Trophoblast cell (in vitro differentiated cells and primary cell): Measurements from ENCODE around the gene MAS1.
"Not testable (repeated sequence)": the region's sequence is repeated elsewhere in the genome, so short reads cannot be mapped to it uniquely, and the experiment has no call there.

Experiments used
- DNase-seq, 2 donors: peaks; one replicate each; pipeline ENCODE4 v3.0.0-alpha.2; 2016
- H2AFZ ChIP-seq: 2 replicates; pipeline ENCODE4 v1.6.1; 2013; ENCODE audit warnings: low read length, moderate library complexity, mild to moderate bottlenecking; ENCODE audit not compliant: insufficient read depth, poor library complexity
- H2AK5ac ChIP-seq: 2 replicates; pipeline ENCODE4 v1.6.1; 2013; ENCODE audit warnings: mild to moderate bottlenecking, low read length
- H2BK120ac ChIP-seq: 2 replicates; pipeline ENCODE4 v1.6.1; 2013; ENCODE audit warnings: low read length, mild to moderate bottlenecking, moderate library complexity; ENCODE audit not compliant: insufficient read depth, poor library complexity
- H2BK12ac ChIP-seq: 2 replicates; pipeline ENCODE4 v1.6.1; 2013; ENCODE audit warnings: mild to moderate bottlenecking, low read length, moderate library complexity
- H2BK5ac ChIP-seq: 2 replicates; pipeline ENCODE4 v1.6.1; 2013; ENCODE audit warnings: low read length, low read depth, moderate library complexity, mild to moderate bottlenecking; ENCODE audit not compliant: poor library complexity
- H3K14ac ChIP-seq: 2 replicates; pipeline ENCODE4 v1.6.1; 2013; ENCODE audit warnings: mild to moderate bottlenecking, low read length
- H3K18ac ChIP-seq: 2 replicates; pipeline ENCODE4 v1.6.1; 2013; ENCODE audit warnings: mild to moderate bottlenecking, low read length
- H3K23ac ChIP-seq: 2 replicates; pipeline ENCODE4 v1.6.1; 2013; ENCODE audit warnings: low read length
- H3K27ac ChIP-seq: 2 replicates; pipeline ENCODE4 v1.5.1; 2013; ENCODE audit warnings: low read depth, mild to moderate bottlenecking, inconsistent platforms, low read length, moderate library complexity
- H3K27me3 ChIP-seq: 2 replicates; pipeline ENCODE4 v1.6.1; 2013; ENCODE audit warnings: inconsistent platforms, mild to moderate bottlenecking, low read length, moderate library complexity; ENCODE audit not compliant: insufficient read depth
- H3K36me3 ChIP-seq, 2 experiments: 1 replicate in 1 of 2; 2 replicates in 1 of 2; pipeline ENCODE4 v1.6.1; 2013; ENCODE audit warnings: low read length in 2 of 2, mild to moderate bottlenecking in 2 of 2, moderate library complexity in 1 of 2; ENCODE audit not compliant: insufficient read depth in 2 of 2, control insufficient read depth in 1 of 2
- H3K4ac ChIP-seq: 2 replicates; pipeline ENCODE4 v1.6.1; 2013; ENCODE audit warnings: low read depth, mild to moderate bottlenecking, low read length, moderate library complexity
- H3K4me1 ChIP-seq, 2 experiments: 1 replicate in 1 of 2; 2 replicates in 1 of 2; pipeline ENCODE4 v1.6.1; 2013; ENCODE audit warnings: low read length in 2 of 2, mild to moderate bottlenecking in 2 of 2, moderate library complexity in 1 of 2; ENCODE audit not compliant: insufficient read depth in 2 of 2, control insufficient read depth in 1 of 2
- H3K4me2 ChIP-seq: 2 replicates; pipeline ENCODE4 v1.6.1; 2013; ENCODE audit warnings: inconsistent platforms, mild to moderate bottlenecking, low read length, moderate library complexity
- H3K4me3 ChIP-seq: 2 replicates; pipeline ENCODE4 v1.5.1; 2013; ENCODE audit warnings: mild to moderate bottlenecking, low read depth, low read length, inconsistent platforms
- H3K79me1 ChIP-seq: one replicate; pipeline ENCODE4 v1.6.1; 2013; ENCODE audit warnings: low read length
- H3K79me2 ChIP-seq: 2 replicates; pipeline ENCODE4 v1.6.1; 2013; ENCODE audit warnings: low read length, mild to moderate bottlenecking; ENCODE audit not compliant: control insufficient read depth, insufficient read depth, poor library complexity
- H3K9ac ChIP-seq: 2 replicates; pipeline ENCODE4 v1.6.1; 2013; ENCODE audit warnings: mild to moderate bottlenecking, low read length
- H3K9me3 ChIP-seq: 2 replicates; pipeline ENCODE4 v1.6.1; 2013; ENCODE audit warnings: low read depth, mild to moderate bottlenecking, control low read depth, inconsistent platforms, low read length; ENCODE audit not compliant: insufficient read depth
- H4K12ac ChIP-seq: 2 replicates; pipeline ENCODE4 v1.6.1; 2013; ENCODE audit warnings: low read depth, mild to moderate bottlenecking, low read length, moderate library complexity
- H4K8ac ChIP-seq: 2 replicates; pipeline ENCODE4 v1.6.1; 2013; ENCODE audit warnings: low read depth, mild to moderate bottlenecking, low read length, moderate library complexity
- H4K91ac ChIP-seq: one replicate; pipeline ENCODE4 v1.6.1; 2013; ENCODE audit warnings: low read depth, mild to moderate bottlenecking, low read length, moderate library complexity
- WGBS: extraction: QIAGEN DNeasy Blood & Tissue Kit; methylation state at CpG from one replicate; pipeline ENCODE4 v1.1.7; 2013; ENCODE audit warnings: missing lambda C conversion rate; ENCODE audit not compliant: insufficient read length, insufficient coverage; ENCODE audit errors: extremely low coverage; 5-methylcytosine and 5-hydroxymethylcytosine counted together

MAS1 gene

DNA sequence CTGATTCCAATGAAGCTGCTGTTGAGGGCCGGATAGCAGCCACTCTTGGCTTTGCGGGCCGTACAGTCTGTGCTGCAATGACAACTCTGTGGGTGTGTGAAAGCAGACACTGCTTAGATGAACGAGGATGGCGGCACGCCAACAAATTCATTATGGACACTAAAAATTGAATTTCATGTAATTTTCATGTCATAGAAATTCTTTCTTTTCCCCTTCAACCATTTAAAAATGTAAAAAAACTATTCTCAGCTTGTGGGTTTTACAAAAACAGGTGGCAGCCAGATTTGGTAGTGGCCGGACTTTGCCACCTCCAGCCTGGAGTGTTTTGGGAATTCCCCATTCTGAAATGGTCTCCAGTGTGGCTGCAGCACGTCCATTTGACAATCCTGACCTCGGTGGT lies 26.0 kb downstream of the MAS1 start:
- H2BK12ac ChIP-seq, result no peak overlapping the region
- no peak overlapping the region for H3K9ac ChIP-seq
- H3K27ac ChIP-seq, result no peak overlapping the region
- H2AK5ac ChIP-seq, result no peak overlapping the region
- no peaks in the 10 kb centered on the region for H3K9me3 ChIP-seq
- no peak overlapping the region for H3K4me2 ChIP-seq
- H3K4me1 ChIP-seq, result no peaks in the 10 kb centered on the region
- H2BK5ac ChIP-seq, result no peak overlapping the region
- no peak for DNase-seq
- H2BK120ac ChIP-seq, result no peak overlapping the region
- no peaks in the 10 kb centered on the region for H3K27me3 ChIP-seq
- H3K23ac ChIP-seq, result no peak overlapping the region
- H3K4ac ChIP-seq, result no peak overlapping the region
- no peak overlapping the region for H4K8ac ChIP-seq
- no peak overlapping the region for H4K12ac ChIP-seq
- no peak overlapping the region for H2AFZ ChIP-seq
- H3K79me1 ChIP-seq, result no peaks in the 10 kb centered on the region
- no peaks in the 10 kb centered on the region for H3K36me3 ChIP-seq
- H3K4me3 ChIP-seq, result no peak overlapping the region
- H3K79me2 ChIP-seq, result no peaks in the 10 kb centered on the region
- no peak overlapping the region for H3K18ac ChIP-seq
- no peak overlapping the region for H4K91ac ChIP-seq
- no peak overlapping the region for H3K14ac ChIP-seq
- WGBS, result no CpG with 5 or more reads among the region's 9 CpGs

DNA sequence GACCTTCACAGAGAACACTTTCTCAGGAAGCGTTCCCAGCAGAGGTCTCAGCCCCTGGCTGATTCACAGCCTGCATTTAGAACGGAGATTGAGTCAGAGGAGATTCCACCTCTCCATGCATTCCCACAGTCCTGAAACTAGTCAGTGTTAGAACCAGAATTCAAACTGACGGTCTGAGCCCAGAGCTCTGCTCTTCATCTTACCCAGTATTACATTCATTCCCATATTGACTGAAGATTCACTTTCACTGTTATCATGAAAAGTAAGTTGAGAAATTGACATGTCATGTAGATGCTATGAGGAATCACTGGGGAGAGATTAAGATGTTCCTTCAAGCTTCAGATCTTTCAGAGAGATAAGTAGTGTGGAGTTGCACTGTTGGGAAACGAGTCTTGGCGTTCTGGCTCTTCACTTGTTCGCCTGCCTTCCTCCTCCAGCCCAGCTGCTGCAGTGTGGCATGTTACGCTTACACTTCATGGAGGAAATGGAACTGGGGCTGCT lies 28.3 kb downstream of the MAS1 start:
- no peak overlapping the region for H3K4me2 ChIP-seq
- H2BK12ac ChIP-seq, result no peak overlapping the region
- H3K18ac ChIP-seq, result no peak overlapping the region
- H2AFZ ChIP-seq, result no peak overlapping the region
- no peak overlapping the region for H3K9ac ChIP-seq
- H3K27me3 ChIP-seq, result no peaks in the 10 kb centered on the region
- no peak overlapping the region for H2BK120ac ChIP-seq
- H2BK5ac ChIP-seq, result no peak overlapping the region
- H3K14ac ChIP-seq, result no peak overlapping the region
- H3K27ac ChIP-seq, result no peak overlapping the region
- no peak overlapping the region for H3K23ac ChIP-seq
- H4K91ac ChIP-seq, result no peak overlapping the region
- H3K4ac ChIP-seq, result no peak overlapping the region
- H3K79me2 ChIP-seq, result no peaks in the 10 kb centered on the region
- no peaks in the 10 kb centered on the region for H3K79me1 ChIP-seq
- DNase-seq, result peak; percentile 66 to 84
- no peaks in the 10 kb centered on the region for H3K9me3 ChIP-seq
- no peak overlapping the region for H4K12ac ChIP-seq
- no peak overlapping the region for H2AK5ac ChIP-seq
- no peak overlapping the region for H4K8ac ChIP-seq
- WGBS, result no CpG with 5 or more reads among the region's 7 CpGs
- H3K4me3 ChIP-seq, result no peak overlapping the region
- H3K4me1 ChIP-seq, result no peaks in the 10 kb centered on the region
- no peaks in the 10 kb centered on the region for H3K36me3 ChIP-seq

DNA sequence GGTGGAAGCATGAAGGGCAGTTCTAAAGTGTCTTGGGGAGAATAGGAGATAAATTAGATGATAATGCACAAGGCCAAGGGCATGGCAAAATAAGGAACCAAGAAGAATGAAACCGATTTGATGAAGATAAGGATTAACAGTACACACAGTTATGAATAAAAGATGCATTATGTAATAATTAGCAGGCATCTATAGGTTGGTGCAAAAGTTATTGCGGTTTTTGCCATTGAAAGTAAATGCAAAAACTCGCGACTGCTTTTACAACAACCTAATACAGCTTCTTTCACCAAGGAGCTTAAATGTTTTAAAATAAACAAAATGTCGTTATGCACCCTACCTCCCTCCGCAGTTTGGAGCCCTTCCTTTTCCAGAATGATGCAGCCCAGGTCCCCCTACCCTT lies 29.0 kb downstream of the MAS1 start:
- Histone ChIP-seq H3K4me1 (no peaks in the 10 kb centered on the region), H3K27ac (no peak overlapping the region), H3K79me2 (no peaks in the 10 kb centered on the region), H3K4ac (no peak overlapping the region), H4K8ac (no peak overlapping the region), H2AFZ (no peak overlapping the region), H4K12ac (no peak overlapping the region), H2BK5ac (no peak overlapping the region), H3K4me3 (no peak overlapping the region), H3K4me2 (no peak overlapping the region), H3K18ac (no peak overlapping the region), H4K91ac (no peak overlapping the region), H3K79me1 (no peaks in the 10 kb centered on the region), H2BK120ac (no peak overlapping the region), H3K27me3 (no peaks in the 10 kb centered on the region), H2AK5ac (no peak overlapping the region), H3K9me3 (no peaks in the 10 kb centered on the region), H3K23ac (no peak overlapping the region), H2BK12ac (no peak overlapping the region), H3K9ac (no peak overlapping the region), H3K14ac (no peak overlapping the region), H3K36me3 (no peaks in the 10 kb centered on the region)
- DNase-seq, result peak in 1 of 2 donors; percentile 8
- WGBS, result no CpG with 5 or more reads among the region's 6 CpGs

DNA sequence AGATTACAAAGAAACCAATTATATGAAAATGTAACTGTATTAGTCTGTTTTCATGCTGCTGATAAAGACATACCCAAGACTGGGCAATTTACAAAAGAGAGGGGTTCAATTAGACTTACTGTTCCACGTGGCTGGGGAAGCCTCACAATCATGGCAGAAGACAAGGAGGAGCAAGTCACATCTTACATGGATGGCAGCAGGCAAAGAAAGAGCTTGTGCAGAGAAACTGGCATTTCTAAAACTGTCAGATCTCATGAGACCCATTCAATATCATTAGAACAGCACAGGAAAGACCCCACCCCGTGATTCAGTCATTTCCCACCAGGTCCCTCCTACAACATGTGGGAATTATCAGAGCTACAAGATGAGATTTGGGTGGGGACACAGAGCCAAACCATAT lies 33.4 kb downstream of the MAS1 start:
- H3K4me2 ChIP-seq, H3K79me2 ChIP-seq, H4K8ac ChIP-seq, H3K79me1 ChIP-seq, H3K4me1 ChIP-seq, H3K14ac ChIP-seq, H3K9ac ChIP-seq, H4K91ac ChIP-seq, H2BK120ac ChIP-seq, H3K27me3 ChIP-seq, H2AK5ac ChIP-seq, H3K18ac ChIP-seq, H3K27ac ChIP-seq, H2AFZ ChIP-seq, H3K23ac ChIP-seq, H2BK5ac ChIP-seq, DNase-seq, H3K9me3 ChIP-seq, H3K4me3 ChIP-seq, H3K36me3 ChIP-seq, H3K4ac ChIP-seq, H4K12ac ChIP-seq, H2BK12ac ChIP-seq: not testable (repeated sequence)
- WGBS, result no CpG with 5 or more reads among the region's 2 CpGs
